ENCODE results near the gene TMEM141.

Gene TMEM141

GRCh38 chr9:136790640-136791515, at the start of gene TMEM141:
Gene TMEM141, plus strand, starts transcription at chr9:136791344. Its CDS starts 27 bp downstream, at chr9:136791371.
- FAIRE-seq = peak; percentile 23

GRCh38 chr9:136741883-136742571, 49.1 kb upstream of the TMEM141 start:
- FAIRE-seq = no peak

- no peak for FAIRE-seq
Measured at GRCh38 chr9:136742591-136743391, 48.4 kb upstream of the TMEM141 start, which contains the start of gene LCN10. Gene LCN10, minus strand, starts transcription at chr9:136742940. Its CDS starts 37 bp downstream, at chr9:136742903.

GRCh38 chr9:136743639-136744211, 47.4 kb upstream of the TMEM141 start:
- no peak for FAIRE-seq

GRCh38 chr9:136744773-136745172, 46.4 kb upstream of the TMEM141 start:
- FAIRE-seq = no peak

DNA sequence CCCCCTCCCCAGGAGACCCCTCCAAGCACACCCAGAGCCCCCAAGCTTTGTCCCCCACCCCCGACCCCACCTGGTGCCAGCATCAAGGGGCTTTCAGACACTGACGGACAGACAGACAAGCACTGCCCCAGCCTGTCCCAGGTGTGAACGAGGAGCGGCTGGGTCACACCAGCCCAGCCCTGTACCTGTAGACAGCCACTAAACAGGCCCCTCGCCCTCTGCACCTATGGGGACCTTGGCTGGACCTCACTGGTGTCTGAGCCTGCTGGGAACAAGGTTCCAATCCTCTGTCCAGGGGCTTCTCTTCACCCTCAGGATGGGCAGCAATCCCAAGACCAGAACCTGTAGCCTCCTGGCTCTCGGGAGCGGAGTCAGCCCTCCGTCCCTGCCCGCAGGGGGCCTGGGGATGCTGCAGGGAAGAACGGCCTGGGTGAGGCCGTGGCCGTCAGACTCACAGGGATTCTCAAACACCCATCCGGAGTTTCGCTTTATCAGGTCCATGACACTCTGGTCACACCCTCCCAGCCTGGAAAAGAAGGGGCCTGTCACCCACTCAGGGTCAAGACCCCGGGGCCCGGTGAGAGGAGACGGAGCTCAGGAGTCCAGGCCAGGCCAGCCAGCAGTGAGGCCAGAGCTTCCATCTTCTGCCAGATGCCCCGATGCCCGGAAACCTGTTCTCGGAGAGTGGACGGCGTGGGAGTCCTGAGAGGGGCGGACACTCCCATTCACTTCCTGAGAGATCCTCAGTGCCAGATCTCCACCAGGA, 45.6 kb upstream of the TMEM141 start:
- FAIRE-seq = no peak

GRCh38 chr9:136746155-136746490, 45.0 kb upstream of the TMEM141 start:
- FAIRE-seq = no peak

DNA sequence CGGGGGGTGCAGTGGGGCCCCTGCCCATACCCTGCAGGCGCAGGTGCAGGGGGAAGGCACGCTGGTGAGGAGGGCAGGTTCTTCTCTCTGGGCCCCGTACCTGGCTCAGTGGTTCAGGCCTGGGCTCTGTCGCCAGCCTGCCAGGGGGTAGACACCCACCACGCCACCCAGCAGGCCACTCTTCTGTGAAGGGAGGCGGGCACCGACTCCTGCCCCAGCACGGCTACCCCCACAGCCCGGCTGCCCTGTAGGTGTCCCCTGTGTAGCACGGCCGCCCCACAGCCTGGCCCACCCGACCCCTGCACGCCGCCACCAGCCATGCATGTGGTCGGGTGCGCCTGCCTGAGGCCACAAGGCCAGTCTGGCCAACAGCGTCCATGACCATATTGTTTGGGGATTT, 44.5 kb upstream of the TMEM141 start:
- no peak for FAIRE-seq

DNA sequence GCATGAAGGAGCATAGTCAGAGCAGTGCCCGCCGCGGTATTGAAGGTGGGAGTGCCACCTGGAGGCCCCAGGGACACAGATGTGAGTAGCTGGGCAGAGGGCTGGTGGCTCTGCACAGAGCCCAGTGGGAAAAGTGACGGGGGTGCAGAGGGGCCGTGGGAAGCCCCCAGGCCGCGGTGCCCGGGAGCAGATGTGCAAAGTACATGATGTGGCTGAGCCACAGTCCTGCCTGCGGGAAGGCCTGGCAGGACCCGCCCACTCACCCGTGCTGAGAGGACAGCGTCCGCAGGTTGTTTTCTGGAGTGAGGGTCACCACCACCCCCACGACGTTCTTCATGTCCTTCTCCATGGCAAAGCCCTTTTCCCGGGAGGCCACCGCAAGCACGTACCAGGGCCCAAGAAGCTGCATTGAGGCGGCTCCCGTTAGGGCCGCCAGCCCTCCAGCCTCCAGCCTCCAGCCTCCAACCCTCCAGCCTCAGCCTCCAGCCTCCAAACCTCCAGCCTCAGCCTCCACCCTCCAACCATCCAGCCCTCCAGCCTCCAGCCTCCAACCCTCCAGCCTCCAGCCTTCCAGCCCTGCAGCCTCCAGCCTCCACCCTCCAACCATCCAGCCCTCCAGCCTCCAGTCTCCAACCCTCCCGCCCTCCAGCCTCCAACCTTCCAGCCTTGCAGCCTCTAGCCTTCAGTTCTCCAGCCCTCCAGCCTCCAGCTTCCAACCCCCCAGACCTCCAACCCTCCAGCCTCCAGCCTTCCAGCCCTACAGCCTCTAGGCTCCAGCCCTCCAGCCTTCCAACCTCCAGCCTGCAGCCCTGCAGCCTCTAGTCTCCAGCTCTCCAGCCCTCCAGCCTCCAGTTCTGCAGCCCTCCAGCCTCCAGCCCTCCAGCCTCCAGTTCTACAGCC, 43.7 kb upstream of the TMEM141 start:
- no peak for FAIRE-seq

DNA sequence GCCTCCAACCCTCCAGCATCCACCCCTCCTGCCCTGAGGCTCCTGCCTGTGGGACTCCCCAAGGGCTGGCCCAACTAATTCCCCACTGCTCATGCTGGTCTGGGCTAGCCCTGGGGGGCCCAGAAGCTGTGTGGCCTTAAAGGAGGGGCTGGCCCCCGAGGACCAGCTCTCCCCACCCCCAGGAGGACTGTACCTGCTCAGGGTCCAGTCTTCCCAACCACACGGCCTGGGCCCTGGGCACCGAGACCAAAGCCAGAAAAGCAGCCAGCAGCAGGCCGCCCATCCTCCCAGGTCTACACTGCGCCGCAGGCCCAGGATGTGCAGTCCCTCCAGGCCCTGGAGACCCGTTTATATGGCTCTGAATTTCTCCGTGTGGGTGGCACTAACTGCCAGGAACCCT, 42.9 kb upstream of the TMEM141 start, which contains the start of gene LCN6:
LCN6 (minus strand) TSS at position 325 of the 400 bp plus-strand sequence; CDS start at position 283, 42 bp downstream.
- FAIRE-seq = no peak

DNA sequence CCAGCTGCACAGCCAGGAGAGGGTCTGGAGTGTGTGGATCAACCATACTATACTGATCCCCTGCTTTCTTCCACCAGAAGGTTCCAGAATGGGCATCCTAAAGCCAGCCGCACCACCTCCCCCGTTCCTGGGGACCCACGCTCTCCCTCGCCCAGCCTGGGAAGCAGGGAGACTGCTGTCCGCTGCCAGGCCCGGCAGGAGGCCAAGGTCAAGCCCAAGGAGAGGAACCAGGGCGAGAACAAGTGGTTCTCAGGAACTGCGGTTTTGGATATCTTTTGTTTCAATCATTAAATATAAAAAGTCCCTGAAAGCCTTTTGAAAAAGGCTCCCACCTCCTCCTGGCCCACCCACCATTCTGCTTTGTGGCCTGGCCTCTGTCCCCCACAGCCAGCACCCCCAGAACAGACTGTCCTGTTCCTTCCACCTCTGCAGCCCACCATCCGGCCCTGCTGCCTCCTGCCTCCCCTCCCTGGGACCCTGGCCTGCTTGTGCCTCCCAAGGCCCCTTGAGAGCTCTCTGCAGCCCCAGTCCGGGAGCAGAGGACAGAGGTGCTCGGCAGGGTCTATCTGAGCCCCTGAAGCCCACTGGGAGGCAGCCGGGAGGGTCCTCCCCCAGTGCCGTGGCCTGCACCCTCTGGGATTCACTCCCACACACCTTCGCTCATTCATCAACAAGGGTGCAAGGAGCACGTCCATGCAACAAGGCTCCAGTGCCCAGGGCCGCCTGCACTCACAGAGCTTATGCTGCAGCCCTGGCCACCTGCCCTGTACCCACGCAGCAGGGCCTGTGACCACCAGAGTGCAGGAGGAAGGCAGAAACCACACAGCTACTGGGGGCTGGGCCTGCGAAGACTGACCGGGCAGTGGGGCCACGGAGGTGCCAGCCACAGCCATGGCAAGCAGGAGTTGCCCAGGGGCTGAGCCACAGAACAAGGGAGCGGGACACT, 42.2 kb upstream of the TMEM141 start:
- FAIRE-seq = no peak

DNA sequence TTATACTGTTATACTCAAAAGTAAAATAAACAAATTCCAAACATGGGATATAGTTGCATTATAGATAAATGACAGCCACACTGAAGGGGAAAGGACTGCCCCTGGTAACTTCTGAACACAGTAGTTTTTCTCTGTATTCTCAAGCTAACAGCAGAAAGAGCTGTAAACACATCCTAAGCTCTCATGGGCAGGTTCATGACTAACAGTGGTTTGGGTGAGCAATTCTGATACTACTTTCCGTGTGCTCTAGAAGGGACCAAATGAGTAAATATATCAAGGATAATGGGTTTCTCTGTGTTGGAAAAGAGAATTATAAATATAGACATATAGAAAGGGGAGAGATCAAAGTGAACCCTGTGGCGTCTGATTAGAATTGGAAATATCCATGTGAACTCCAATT, 40.6 kb upstream of the TMEM141 start:
- no peak for FAIRE-seq

DNA sequence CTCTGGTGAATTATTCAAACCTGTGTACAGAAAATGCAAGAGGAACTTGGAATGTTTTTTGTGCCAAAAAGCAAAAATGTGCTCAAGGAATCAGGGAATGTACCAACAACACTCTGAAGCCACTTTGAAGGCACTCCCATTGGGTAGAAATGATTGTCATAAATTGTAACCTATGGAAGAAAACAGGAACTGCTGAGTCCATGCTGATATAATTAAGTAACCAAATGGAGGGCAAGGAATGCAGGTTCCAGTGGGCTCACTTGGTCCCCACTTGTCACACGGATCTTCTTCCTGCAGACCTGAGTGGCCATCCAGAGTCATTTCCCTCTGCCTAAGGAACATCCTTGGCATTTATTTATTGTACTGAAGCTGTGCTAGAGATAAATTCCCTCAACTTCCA, 39.9 kb upstream of the TMEM141 start:
- no peak for FAIRE-seq

DNA sequence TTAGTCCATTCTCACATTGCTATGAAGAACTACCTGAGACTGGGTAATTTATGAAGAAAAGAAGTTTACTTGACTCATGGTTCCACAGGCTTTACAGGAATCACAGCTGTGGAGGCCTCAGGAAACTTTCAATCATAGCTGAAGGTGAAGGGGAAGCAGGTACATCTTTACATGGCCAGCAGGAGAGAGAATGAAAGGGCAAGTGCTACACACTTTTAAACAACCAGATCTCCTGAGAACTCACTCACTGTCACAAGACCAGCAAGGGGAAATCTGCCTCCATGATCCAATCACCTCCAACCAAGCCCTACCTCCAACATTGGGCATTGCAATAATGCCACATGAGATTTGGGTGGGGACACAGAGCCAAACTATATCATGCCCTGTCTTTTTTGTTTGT, 39.3 kb upstream of the TMEM141 start:
- no peak for FAIRE-seq

- no peak for FAIRE-seq
Measured at GRCh38 chr9:136753371-136754058, 37.6 kb upstream of the TMEM141 start.

GRCh38 chr9:136754059-136754572, 37.0 kb upstream of the TMEM141 start:
- no peak for FAIRE-seq

- no peak for FAIRE-seq
Measured at GRCh38 chr9:136754626-136755301, 36.4 kb upstream of the TMEM141 start.

All from endometrium (tissue), 2 donors.